Measurements from ENCODE around the gene AFF1. TPM values are rescaled to one million over a fixed set of nuclear protein-coding genes. Genes with fewer than 3 reads are reported as not detected.

Gene AFF1
- total and polyA plus RNA-seq, 4 donors, result 7.2 to 42.8 (median 21.5) TPM

DNA sequence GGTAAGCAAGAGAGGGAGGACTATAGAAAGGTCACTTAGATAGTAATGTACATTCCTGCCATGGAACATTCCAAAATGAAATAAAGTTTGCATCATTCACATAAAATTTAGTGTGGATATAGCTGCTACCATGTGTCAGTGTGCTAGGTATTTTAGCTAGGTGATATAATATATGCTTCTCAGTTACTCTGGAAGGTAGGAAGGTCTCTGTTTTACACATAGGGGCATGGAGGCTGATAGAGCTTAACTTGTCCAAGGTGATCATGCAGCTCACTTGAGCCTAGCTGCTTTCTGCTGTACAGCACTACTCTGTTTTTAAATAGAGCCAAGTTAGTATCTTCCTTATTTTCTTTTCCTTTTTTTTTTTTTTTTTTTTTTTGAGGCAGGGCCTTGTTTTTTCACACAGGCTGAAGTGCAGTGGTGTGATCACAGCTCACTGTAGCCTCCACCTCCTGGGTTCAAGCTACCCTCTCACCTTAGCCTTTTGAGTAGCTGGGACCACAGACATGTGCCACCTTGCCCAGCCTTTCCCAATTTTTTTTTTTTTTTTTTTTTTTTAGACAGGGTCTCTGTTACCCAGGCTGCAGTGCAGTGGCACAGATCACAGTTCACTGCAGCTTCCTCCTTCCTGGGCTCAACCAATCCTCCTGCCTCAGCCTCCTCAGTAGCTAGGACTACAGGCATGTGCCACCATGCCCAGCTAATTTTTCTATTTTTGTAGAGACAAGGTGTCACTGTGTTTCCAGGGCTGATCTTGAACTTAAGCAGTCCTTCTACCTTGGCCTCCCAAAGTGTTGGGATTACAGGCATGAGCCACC is 10.4 kb downstream of the AFF1 start:
- no peak for DNase-seq (ENCODE audit: low spot score)
- Histone ChIP-seq H3K4me1 (ENCODE audit: control insufficient read depth in 4 of 4, insufficient read depth in 4 of 4, low read length in 3 of 4) (peaks cover 0 to 15% (median 9%) of the 10 kb centered on the region in 4 donors), H3K36me3 (ENCODE audit: control insufficient read depth in 4 of 4, insufficient read depth in 3 of 4, low read depth in 1 of 4, low read length in 3 of 4) (peaks cover 0 to 2% (median 0%) of the 10 kb centered on the region in 4 donors), H3K9me3 (ENCODE audit: control insufficient read depth in 4 of 4, low read length in 3 of 4) (no peaks in the 10 kb centered on the region), H3K27me3 (ENCODE audit: control insufficient read depth in 4 of 4, insufficient read depth in 4 of 4, low read length in 3 of 4) (no peaks in the 10 kb centered on the region), H3K9ac (ENCODE audit: low read depth in 1 of 2, low read length in 2 of 2) (no peak overlapping the region), H3K27ac (ENCODE audit: low read depth in 1 of 2, low read length in 2 of 2) (no peak overlapping the region), H3K4me3 (ENCODE audit: low read depth in 1 of 3, low read length in 3 of 3) (no peak overlapping the region)
- TF ChIP-seq, protein P1, sequence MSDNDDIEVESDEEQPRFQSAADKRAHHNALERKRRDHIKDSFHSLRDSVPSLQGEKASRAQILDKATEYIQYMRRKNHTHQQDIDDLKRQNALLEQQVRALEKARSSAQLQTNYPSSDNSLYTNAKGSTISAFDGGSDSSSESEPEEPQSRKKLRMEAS (IDR thresholded peaks at IDR 0.05), result no peak
- TF ChIP-seq RXRA (IDR thresholded peaks at IDR 0.05) (no peak), NR2F2 (IDR thresholded peaks at IDR 0.05) (no peak), SP1 (IDR thresholded peaks at IDR 0.05) (no peak), GABPA (IDR thresholded peaks at IDR 0.05 in 1 of 2, conservative IDR thresholded peaks at IDR 0.05 in 1 of 2) (no peak), YY1 (IDR thresholded peaks at IDR 0.05) (no peak), FOXA1 (IDR thresholded peaks at IDR 0.05) (no peak), TAF1 (conservative IDR thresholded peaks at IDR 0.05) (no peak), FOXA2 (IDR thresholded peaks at IDR 0.05) (no peak), JUND (IDR thresholded peaks at IDR 0.05) (no peak), HNF4A (conservative IDR thresholded peaks at IDR 0.05) (no peak), RAD21 (IDR thresholded peaks at IDR 0.05) (no peak)
- TF ChIP-seq, protein P2, sequence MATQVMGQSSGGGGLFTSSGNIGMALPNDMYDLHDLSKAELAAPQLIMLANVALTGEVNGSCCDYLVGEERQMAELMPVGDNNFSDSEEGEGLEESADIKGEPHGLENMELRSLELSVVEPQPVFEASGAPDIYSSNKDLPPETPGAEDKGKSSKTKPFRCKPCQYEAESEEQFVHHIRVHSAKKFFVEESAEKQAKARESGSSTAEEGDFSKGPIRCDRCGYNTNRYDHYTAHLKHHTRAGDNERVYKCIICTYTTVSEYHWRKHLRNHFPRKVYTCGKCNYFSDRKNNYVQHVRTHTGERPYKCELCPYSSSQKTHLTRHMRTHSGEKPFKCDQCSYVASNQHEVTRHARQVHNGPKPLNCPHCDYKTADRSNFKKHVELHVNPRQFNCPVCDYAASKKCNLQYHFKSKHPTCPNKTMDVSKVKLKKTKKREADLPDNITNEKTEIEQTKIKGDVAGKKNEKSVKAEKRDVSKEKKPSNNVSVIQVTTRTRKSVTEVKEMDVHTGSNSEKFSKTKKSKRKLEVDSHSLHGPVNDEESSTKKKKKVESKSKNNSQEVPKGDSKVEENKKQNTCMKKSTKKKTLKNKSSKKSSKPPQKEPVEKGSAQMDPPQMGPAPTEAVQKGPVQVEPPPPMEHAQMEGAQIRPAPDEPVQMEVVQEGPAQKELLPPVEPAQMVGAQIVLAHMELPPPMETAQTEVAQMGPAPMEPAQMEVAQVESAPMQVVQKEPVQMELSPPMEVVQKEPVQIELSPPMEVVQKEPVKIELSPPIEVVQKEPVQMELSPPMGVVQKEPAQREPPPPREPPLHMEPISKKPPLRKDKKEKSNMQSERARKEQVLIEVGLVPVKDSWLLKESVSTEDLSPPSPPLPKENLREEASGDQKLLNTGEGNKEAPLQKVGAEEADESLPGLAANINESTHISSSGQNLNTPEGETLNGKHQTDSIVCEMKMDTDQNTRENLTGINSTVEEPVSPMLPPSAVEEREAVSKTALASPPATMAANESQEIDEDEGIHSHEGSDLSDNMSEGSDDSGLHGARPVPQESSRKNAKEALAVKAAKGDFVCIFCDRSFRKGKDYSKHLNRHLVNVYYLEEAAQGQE (IDR thresholded peaks at IDR 0.05), result no peak
- TF ChIP-seq, protein P3, sequence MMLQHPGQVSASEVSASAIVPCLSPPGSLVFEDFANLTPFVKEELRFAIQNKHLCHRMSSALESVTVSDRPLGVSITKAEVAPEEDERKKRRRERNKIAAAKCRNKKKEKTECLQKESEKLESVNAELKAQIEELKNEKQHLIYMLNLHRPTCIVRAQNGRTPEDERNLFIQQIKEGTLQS (IDR thresholded peaks at IDR 0.05), result no peak
- TF ChIP-seq, protein P4, sequence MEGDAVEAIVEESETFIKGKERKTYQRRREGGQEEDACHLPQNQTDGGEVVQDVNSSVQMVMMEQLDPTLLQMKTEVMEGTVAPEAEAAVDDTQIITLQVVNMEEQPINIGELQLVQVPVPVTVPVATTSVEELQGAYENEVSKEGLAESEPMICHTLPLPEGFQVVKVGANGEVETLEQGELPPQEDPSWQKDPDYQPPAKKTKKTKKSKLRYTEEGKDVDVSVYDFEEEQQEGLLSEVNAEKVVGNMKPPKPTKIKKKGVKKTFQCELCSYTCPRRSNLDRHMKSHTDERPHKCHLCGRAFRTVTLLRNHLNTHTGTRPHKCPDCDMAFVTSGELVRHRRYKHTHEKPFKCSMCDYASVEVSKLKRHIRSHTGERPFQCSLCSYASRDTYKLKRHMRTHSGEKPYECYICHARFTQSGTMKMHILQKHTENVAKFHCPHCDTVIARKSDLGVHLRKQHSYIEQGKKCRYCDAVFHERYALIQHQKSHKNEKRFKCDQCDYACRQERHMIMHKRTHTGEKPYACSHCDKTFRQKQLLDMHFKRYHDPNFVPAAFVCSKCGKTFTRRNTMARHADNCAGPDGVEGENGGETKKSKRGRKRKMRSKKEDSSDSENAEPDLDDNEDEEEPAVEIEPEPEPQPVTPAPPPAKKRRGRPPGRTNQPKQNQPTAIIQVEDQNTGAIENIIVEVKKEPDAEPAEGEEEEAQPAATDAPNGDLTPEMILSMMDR (IDR thresholded peaks at IDR 0.05; ENCODE audit: low read depth, low read length, missing input control), result no peak

DNA sequence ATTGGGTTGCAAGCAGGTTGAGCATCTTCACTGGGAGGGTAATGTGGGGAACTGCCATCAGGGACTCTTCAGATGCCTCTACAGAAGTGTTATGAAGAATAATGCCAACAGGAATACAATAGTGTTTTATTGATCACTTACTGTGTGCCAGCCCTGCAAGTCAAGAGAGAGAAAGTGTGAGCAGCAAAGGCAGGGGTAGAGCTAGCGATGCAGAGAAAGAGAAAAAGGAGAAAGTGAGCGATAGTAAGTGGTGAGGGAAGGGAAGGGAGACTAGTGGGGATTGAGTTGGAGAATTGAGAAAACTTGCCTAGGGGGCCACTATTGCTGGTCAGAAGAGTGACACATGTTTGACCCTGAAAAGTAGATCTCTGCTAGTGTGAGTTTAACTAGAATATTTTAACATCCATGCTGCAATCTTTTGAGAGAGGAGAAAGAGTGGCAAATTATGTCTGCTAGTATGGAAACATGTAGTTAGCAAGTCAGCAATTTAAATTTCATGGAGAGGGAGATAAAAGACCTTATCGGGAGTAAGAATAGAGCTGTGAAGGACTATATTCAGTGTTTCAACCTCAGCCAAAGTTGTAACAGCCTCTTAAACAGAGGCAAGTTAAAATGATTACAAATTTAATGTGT is 12.2 kb downstream of the AFF1 start:
- TF ChIP-seq, protein P3 (IDR thresholded peaks at IDR 0.05), result no peak
- TF ChIP-seq JUND (IDR thresholded peaks at IDR 0.05) (no peak), HNF4G (IDR thresholded peaks at IDR 0.05) (no peak), SP1 (IDR thresholded peaks at IDR 0.05) (no peak), FOXA2 (IDR thresholded peaks at IDR 0.05) (no peak), NR2F2 (IDR thresholded peaks at IDR 0.05) (no peak), TAF1 (conservative IDR thresholded peaks at IDR 0.05) (no peak), YY1 (IDR thresholded peaks at IDR 0.05) (no peak), GABPA (IDR thresholded peaks at IDR 0.05 in 1 of 2, conservative IDR thresholded peaks at IDR 0.05 in 1 of 2) (no peak), RXRA (IDR thresholded peaks at IDR 0.05) (no peak)
- TF ChIP-seq, protein P1 (IDR thresholded peaks at IDR 0.05), result no peak
- TF ChIP-seq, protein P4 (IDR thresholded peaks at IDR 0.05; ENCODE audit: low read depth, low read length, missing input control), result no peak
- Histone ChIP-seq H3K4me3 (ENCODE audit: low read depth in 1 of 3, low read length in 3 of 3) (no peak overlapping the region), H3K27ac (ENCODE audit: low read depth in 1 of 2, low read length in 2 of 2) (no peak overlapping the region), H3K4me1 (ENCODE audit: control insufficient read depth in 4 of 4, insufficient read depth in 4 of 4, low read length in 3 of 4) (peaks cover 0 to 14% (median 5%) of the 10 kb centered on the region in 4 donors), H3K9ac (ENCODE audit: low read depth in 1 of 2, low read length in 2 of 2) (no peak overlapping the region), H3K27me3 (ENCODE audit: control insufficient read depth in 4 of 4, insufficient read depth in 4 of 4, low read length in 3 of 4) (no peaks in the 10 kb centered on the region), H3K9me3 (ENCODE audit: control insufficient read depth in 4 of 4, low read length in 3 of 4) (no peaks in the 10 kb centered on the region), H3K36me3 (ENCODE audit: control insufficient read depth in 4 of 4, insufficient read depth in 3 of 4, low read depth in 1 of 4, low read length in 3 of 4) (peaks cover 0 to 2% (median under 1%) of the 10 kb centered on the region in 4 donors)
- WGBS, result 84% methylated on average over 3 of the region's 3 CpGs
- no peak for DNase-seq (ENCODE audit: low spot score)

Measured in liver (tissue), 9 donors.